NCI-H460 (cell line): ENCODE measurements around the gene EZH2. TPM values are rescaled to one million over a fixed set of nuclear protein-coding genes. Genes with fewer than 3 reads are reported as not detected.

ENCODE experiments used
- DNase-seq: peaks from one replicate; pipeline ENCODE4 v3.0.0-alpha.2; 2016; ENCODE audit warnings: low read depth; ENCODE audit errors: extremely low read depth
- total RNA-seq: library from RNA; depleted of rRNA; stranded (reverse); fragments of >200 nt; shearing (Covaris generic); gene quantifications from 2 replicates; pipeline ENCODE4 v1.2.3, GENCODE V29; 2014

EZH2 gene
- total RNA-seq, 1 experiment from 2014 or later, result 35.5 TPM

GRCh38 chr7:148862481-148862880 lies 21.6 kb downstream of the EZH2 start:
- DNase-seq, result no peak

- no peak for DNase-seq
Measured at GRCh38 chr7:148858489-148858888, 25.6 kb downstream of the EZH2 start.

DNA sequence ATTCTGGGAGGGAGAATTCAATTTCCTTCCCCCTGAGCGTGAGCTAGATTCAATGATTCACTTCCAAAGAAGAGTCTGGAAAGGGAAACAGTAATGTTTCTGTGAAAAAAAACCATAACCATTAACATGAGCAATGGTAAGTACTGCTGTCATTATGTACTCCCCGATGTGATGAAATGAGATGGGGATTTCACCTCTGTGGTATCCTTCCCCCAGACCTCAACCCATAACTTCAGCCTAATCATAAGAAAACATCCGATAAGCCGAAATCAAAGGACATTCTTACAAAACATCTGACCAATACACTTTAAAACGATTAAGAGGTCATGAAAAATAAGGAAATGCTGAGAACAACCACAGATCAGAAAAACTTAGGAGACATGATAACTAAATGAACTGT lies 27.2 kb downstream of the EZH2 start:
- no peak for DNase-seq

- no peak for DNase-seq
Measured at GRCh38 chr7:148856578-148856881, 27.6 kb downstream of the EZH2 start.

DNA sequence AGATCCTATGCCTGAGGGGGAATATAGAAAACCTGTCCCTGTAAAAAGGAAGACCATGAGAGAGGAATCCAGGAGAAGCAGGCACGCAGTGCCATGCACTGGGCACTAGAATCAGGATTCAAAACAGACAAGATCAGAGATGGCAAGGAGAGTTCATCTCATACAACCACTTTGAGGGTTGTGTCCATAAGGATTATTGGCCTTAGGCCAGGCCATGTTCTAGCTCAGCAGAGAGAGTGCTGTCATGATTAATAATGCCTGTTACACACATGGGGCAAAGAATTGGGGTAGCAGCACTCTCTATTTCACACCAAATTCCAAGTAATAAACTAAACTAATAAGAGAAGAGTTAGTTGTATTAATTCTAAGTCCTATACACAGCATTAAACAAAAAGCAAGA lies 29.1 kb downstream of the EZH2 start:
- no peak for DNase-seq

- DNase-seq, result no peak
Measured at GRCh38 chr7:148852272-148852671, 31.8 kb downstream of the EZH2 start.

- DNase-seq, result no peak
Measured at GRCh38 chr7:148850564-148850963, 33.5 kb downstream of the EZH2 start.

DNA sequence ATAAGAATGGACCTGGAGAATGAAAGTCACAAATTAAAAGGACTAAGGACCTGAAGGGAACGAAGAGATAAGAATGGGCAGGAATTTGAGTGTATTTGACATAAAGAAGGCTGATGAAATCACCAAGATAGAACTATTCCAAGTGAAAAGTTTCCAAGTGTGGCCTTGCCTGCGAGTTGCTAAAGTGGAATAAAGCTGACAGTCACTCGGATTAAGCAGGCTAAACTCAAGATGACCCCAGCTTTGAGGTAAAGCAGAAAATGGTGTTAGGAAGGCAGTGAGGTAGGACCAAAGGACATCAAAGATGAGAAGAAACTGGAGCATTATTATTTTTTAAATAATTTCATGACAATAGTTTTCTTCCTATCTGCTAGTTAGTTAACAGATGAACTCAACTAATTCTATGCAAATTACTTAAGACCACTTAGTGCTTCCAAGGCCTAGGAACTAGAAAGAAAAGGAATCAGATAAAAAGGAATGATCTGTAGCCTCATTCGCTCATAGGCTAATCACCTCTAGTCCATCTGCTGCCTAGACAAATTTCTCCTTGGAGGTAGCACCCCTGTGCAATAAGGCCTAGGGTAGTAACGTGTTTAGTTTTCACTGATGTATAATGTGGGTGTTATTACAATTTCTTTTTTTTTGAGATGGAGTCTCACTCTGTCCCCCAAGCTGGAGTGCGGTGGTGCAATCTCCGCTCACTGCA lies 34.5 kb downstream of the EZH2 start:
- DNase-seq, result no peak

GRCh38 chr7:148847815-148848734 lies 36.0 kb downstream of the EZH2 start:
- DNase-seq, result no peak

GRCh38 chr7:148838905-148839304 lies 45.2 kb downstream of the EZH2 start:
- DNase-seq, result no peak

DNA sequence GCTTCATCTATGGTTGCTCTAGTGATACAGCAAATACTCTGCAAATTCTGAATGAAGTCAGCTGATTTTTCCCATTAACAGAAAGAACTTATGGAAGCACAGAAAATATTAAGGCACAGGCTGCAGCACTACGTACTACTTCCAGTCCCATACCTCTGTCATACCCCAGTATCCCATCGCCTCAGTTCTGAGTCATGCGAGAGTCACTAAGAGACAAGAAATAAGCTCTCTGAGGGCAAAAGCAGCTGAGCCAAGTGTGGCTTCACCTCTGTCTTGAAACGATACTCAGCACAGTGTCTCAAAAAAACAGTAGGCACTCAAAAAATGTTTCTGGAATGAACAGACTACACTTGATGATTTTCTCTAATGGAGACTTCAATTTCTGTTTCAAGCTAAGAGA lies 48.2 kb downstream of the EZH2 start:
- DNase-seq, result no peak

DNA sequence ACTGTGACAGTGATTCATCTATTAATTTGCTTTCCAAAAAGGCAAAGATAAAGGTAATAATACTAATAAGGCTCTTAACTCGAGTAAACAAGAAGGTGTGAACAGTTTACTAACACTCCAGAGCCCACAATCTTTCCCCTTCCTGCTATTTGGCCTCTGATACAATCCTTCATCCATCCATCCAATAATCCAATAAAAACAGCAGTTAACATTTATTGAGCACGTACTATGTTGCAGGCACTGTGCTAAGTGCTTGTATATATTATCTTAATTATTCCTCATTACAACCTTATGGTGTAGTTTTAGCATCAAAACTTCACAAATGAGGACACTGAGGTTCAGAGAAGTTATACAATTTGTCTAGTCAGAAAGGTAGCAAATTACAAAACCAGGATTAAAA lies 49.5 kb downstream of the EZH2 start:
- DNase-seq, result no peak

DNA sequence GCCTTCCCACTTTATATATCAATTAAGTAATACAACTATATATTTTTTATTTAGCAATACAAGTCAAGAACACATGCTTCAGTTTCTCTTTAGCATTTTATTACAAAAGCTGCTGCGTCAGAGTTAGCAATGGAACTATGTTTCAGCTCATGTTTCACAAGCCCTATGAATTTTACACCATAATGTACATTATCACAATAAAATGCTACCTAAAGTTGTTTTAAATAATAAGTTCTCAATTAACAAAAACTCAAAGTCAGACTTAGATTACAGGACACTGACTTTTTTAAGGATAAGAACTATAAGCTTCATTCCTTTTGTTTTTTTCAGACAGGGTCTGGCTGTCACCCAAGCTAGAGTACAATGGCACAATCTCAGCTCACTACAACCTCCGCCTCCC lies 52.3 kb downstream of the EZH2 start:
- DNase-seq, result no peak

DNA sequence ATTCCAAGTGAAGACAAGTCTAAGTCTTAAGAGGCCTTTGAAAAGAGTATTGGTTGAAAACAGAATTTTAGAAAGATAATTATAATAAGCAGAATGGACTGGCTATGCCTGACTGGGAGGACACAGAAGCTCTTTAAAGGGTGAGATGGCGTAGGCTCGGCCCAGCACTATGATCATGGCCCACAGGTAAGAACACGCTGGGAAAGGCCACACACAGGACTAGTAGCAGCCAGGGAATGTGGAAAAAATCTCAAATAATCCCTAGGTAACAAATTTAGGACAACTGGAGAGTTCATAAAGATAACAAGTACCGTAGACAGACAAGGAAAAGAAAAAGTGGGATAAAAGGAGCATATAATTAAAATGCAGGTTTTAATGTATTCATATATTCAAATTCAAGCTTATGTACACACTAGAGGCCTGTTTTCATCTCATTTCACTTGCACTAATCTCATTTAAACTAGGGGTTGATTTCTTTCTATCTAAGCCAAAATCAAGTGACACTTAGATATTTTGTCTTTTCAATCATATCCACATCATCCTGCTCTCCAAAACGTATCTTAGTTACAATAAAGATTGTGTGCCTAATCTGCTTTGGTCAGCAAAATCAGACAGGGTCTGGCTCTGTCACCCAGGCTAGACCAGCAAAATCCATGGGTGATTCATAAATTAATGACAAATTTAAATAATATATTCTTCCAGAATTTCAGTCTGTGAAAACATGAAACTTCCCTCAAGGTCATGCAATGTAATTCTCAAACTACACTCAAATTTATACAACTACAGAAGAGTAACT lies 53.0 kb downstream of the EZH2 start:
- DNase-seq, result no peak

- DNase-seq, result no peak
Measured at GRCh38 chr7:148828965-148829364, 55.1 kb downstream of the EZH2 start.

GRCh38 chr7:148825338-148825737 lies 58.8 kb downstream of the EZH2 start:
- no peak for DNase-seq

DNA sequence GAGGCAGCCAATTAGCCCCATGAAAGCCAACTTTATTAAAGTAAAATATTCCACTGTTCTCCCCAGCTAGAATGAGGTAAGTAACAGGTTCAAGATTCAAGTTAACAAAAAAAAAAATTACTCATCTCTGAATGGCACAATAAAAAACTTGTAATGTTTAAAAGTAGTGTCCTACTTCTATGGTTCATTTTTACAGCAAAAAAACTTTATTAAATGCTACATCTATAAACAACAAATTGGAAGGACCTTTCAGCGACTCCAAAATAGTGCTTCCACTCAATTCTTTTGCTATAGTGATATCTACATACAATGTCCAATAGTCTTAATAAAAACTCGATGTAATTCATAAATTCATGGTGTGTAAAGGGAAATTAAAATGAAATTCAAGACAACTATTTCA lies 59.2 kb downstream of the EZH2 start:
- no peak for DNase-seq

GRCh38 chr7:148821422-148821821 lies 62.7 kb downstream of the EZH2 start:
- no peak for DNase-seq

- no peak for DNase-seq
Measured at GRCh38 chr7:148819697-148820360, 64.3 kb downstream of the EZH2 start.

DNA sequence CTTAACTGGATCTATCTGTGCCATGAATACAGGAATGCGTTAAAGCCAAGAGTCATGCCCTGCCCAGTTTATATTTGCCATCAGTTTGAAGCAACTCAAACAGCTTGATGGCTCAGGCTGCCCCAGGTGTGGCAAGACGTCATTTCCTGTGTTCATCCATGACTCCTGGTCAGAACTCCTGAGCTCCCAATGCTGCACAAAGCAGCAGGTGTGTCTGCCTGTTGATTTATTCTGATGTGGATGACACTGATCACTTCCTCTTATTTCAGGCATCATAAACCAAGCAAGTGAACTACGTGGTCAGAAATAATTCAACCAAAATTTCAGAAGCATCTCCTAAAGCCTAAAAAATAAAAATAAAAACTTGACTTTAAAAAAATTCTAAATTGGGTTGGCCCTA lies 68.5 kb downstream of the EZH2 start:
- DNase-seq, result no peak
